HepG2 (cell line): ENCODE measurements around the gene AS3MT. TPM values are rescaled to one million over a fixed set of nuclear protein-coding genes. Genes with fewer than 3 reads are reported as not detected.
A peak's percentile ranks its signal among the peaks of the same experiment; 100 is the strongest.

ENCODE experiments used
- ATF1 ChIP-seq: IDR thresholded peaks from 2 replicates; pipeline ENCODE4 v1.6.1; 2016; ENCODE audit warnings: mild to moderate bottlenecking, control low read depth
- DNMT1 ChIP-seq: sonication (generic); formaldehyde crosslinking; IDR thresholded peaks from 2 replicates; pipeline ENCODE4 v1.5.1; 2020; ENCODE audit warnings: mild to moderate bottlenecking, missing genetic modification reagents
- KLF12 ChIP-seq: sonication (generic); formaldehyde crosslinking; IDR thresholded peaks from 2 replicates; pipeline ENCODE4 v1.4.0; 2020; ENCODE audit warnings: missing genetic modification reagents, borderline replicate concordance
- MZF1 ChIP-seq: sonication (generic); formaldehyde crosslinking; IDR thresholded peaks from 2 replicates; pipeline ENCODE4 v1.8.1; 2023; ENCODE audit warnings: mild to moderate bottlenecking, missing genetic modification reagents, borderline replicate concordance
- NCOA2 ChIP-seq: sonication (generic); formaldehyde crosslinking; IDR thresholded peaks from 2 replicates; pipeline ENCODE4 v1.8.0; 2022; ENCODE audit warnings: inconsistent platforms
- PHF5A ChIP-seq: IDR thresholded peaks from one replicate; pipeline ENCODE4 v1.6.1; 2018; ENCODE audit warnings: low read depth, missing genetic modification reagents; ENCODE audit not compliant: unreplicated experiment
- SOX13 ChIP-seq, 3 experiments: fragments of 450-650 bp in 1 of 3; sonication (generic) in 1 of 3; formaldehyde crosslinking in 1 of 3; IDR thresholded peaks in 2 of 3; conservative IDR thresholded peaks in 1 of 3; 2 replicates each; pipeline versions ENCODE4 v1.5.0 to v1.6.1; 2016 to 2020; ENCODE audit warnings: antibody characterized with exemption in 1 of 3, mild to moderate bottlenecking in 1 of 3, missing compliant biosample characterization in 1 of 3, missing genetic modification reagents in 1 of 3, moderate library complexity in 1 of 3
- TIGD3 ChIP-seq: sonication (generic); formaldehyde crosslinking; IDR thresholded peaks from 2 replicates; pipeline ENCODE4 v1.5.1; 2020; ENCODE audit warnings: mild to moderate bottlenecking, missing genetic modification reagents, borderline replicate concordance
- ZFY ChIP-seq: sonication (generic); formaldehyde crosslinking; IDR thresholded peaks from 2 replicates; pipeline ENCODE4 v1.4.0; 2020; ENCODE audit warnings: missing genetic modification reagents
- ZNF17 ChIP-seq: sonication (generic); formaldehyde crosslinking; IDR thresholded peaks from 2 replicates; pipeline ENCODE4 v1.5.0; 2020; ENCODE audit warnings: mild to moderate bottlenecking, missing genetic modification reagents
- ZNF230 ChIP-seq: sonication (generic); formaldehyde crosslinking; IDR thresholded peaks from 2 replicates; pipeline ENCODE4 v1.4.0; 2020; ENCODE audit warnings: mild to moderate bottlenecking, missing genetic modification reagents
- ZNF263 ChIP-seq: sonication (generic); formaldehyde crosslinking; IDR thresholded peaks from 2 replicates; pipeline ENCODE4 v1.4.0; 2020; ENCODE audit warnings: missing genetic modification reagents
- ZNF563 ChIP-seq: sonication (generic); formaldehyde crosslinking; IDR thresholded peaks from 2 replicates; pipeline ENCODE4 v1.8.0; 2022; ENCODE audit warnings: mild to moderate bottlenecking, moderate library complexity, missing genetic modification reagents
- ZNF589 ChIP-seq: sonication (generic); formaldehyde crosslinking; conservative IDR thresholded peaks from 2 replicates; pipeline ENCODE4 v1.8.0; 2022; ENCODE audit warnings: mild to moderate bottlenecking, moderate library complexity, missing genetic modification reagents
- ZNF615 ChIP-seq: sonication (generic); formaldehyde crosslinking; IDR thresholded peaks from 2 replicates; pipeline ENCODE4 v1.5.0; 2020; ENCODE audit warnings: mild to moderate bottlenecking, missing genetic modification reagents, borderline replicate concordance
- polyA plus RNA-seq, 8 experiments: library from polyadenylated mRNA; depleted of rRNA in 3 of 8; stranded (reverse) in 7 of 8; unstranded in 1 of 8; fragments of >200 nt; fragmentation: Illumina TruSeq in 4 of 8; extraction: Trizol in 4 of 8; gene quantifications; 2 replicates each; pipeline versions ENCODE4 v1.2.1 to v1.2.3, GENCODE V29; 2011 to 2016; ENCODE audit warnings: low read depth in 4 of 8, missing spikeins in 1 of 8, mixed read lengths in 1 of 8; ENCODE audit not compliant: insufficient read depth in 1 of 8
- total RNA-seq, 5 experiments: library from RNA; depleted of rRNA; stranded (reverse); fragments of >200 nt; fragmentation: Illumina TruSeq; extraction: Trizol; gene quantifications; 2 replicates each; pipeline ENCODE4 v1.2.3, GENCODE V29; 2016; ENCODE audit warnings: low read depth in 1 of 5
- TF ChIP-seq, protein P1 (sequence below): sonication (generic); formaldehyde crosslinking; IDR thresholded peaks from 2 replicates; pipeline ENCODE4 v1.4.0; 2020; ENCODE audit warnings: low read depth, missing genetic modification reagents
- TF ChIP-seq, protein P2 (sequence below): sonication (generic); formaldehyde crosslinking; IDR thresholded peaks from 2 replicates; pipeline ENCODE4 v1.5.1; 2020; ENCODE audit warnings: mild to moderate bottlenecking, moderate library complexity, missing genetic modification reagents
- TF ChIP-seq, protein P3 (sequence below): sonication (generic); formaldehyde crosslinking; IDR thresholded peaks from 2 replicates; pipeline ENCODE4 v1.4.0; 2020; ENCODE audit warnings: missing genetic modification reagents

The AS3MT gene
- total and polyA plus RNA-seq, 2 of the 13 experiments (the other 11 are each of a cell fraction or from before 2014, with no cell fraction given): 8.7 to 17.4 TPM

DNA sequence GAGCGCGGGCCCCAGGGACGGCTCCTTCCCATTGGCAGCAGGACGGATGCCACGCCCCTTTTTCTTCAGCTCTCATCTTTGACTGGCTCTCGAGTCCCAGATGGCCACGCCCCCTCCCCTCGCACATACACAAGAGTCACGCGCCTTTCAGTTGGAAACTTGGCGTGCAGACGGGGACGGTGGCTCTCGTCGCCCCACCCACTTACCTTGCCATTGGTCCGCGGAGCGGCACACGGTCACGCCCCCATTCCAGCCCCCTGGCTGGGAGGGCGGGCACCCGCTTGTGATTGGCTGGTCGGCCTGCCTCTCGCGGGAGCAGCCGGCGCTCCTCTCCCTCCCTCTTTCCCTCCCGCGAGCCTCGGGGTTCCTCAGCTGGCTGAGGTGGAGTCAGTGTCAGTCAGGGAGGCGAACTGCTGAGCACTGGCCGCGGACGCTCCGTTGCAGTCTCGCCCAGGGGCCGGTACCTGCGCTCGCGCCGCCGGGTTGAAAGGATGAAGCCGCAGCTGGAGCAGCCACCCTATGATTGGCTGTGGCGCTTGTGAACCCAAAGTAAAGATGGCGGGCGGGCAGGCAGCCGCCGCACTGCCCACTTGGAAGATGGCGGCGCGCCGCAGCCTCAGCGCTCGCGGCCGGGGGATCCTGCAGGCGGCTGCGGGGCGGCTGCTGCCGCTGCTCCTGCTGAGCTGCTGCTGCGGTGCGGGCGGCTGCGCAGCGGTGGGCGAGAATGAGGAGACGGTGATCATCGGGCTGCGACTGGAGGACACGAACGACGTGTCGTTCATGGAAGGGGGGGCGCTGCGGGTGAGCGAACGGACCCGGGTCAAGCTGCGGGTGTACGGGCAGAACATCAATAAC, 48.9 kb downstream of the AS3MT start, which contains the start of gene CNNM2 (continued):
- TF ChIP-seq, protein P1, sequence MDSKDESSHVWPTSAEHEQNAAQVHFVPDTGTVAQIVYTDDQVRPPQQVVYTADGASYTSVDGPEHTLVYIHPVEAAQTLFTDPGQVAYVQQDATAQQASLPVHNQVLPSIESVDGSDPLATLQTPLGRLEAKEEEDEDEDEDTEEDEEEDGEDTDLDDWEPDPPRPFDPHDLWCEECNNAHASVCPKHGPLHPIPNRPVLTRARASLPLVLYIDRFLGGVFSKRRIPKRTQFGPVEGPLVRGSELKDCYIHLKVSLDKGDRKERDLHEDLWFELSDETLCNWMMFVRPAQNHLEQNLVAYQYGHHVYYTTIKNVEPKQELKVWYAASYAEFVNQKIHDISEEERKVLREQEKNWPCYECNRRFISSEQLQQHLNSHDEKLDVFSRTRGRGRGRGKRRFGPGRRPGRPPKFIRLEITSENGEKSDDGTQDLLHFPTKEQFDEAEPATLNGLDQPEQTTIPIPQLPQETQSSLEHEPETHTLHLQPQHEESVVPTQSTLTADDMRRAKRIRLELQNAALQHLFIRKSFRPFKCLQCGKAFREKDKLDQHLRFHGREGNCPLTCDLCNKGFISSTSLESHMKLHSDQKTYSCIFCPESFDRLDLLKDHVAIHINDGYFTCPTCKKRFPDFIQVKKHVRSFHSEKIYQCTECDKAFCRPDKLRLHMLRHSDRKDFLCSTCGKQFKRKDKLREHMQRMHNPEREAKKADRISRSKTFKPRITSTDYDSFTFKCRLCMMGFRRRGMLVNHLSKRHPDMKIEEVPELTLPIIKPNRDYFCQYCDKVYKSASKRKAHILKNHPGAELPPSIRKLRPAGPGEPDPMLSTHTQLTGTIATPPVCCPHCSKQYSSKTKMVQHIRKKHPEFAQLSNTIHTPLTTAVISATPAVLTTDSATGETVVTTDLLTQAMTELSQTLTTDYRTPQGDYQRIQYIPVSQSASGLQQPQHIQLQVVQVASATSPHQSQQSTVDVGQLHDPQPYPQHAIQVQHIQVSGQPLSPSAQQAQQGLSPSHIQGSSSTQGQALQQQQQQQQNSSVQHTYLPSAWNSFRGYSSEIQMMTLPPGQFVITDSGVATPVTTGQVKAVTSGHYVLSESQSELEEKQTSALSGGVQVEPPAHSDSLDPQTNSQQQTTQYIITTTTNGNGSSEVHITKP (CRISPR knock-in tag): no peak
- TF ChIP-seq ZNF589: 0 out of 2 replicates have a peak, but pooled peaks have one; percentile 33
- no peak; the same call in 1 of the 2 replicates for TF ChIP-seq ATF1 (CRISPR knock-in tag)
- peak; percentile 56 for TF ChIP-seq ZFY (CRISPR knock-in tag)
- TF ChIP-seq, protein P2, sequence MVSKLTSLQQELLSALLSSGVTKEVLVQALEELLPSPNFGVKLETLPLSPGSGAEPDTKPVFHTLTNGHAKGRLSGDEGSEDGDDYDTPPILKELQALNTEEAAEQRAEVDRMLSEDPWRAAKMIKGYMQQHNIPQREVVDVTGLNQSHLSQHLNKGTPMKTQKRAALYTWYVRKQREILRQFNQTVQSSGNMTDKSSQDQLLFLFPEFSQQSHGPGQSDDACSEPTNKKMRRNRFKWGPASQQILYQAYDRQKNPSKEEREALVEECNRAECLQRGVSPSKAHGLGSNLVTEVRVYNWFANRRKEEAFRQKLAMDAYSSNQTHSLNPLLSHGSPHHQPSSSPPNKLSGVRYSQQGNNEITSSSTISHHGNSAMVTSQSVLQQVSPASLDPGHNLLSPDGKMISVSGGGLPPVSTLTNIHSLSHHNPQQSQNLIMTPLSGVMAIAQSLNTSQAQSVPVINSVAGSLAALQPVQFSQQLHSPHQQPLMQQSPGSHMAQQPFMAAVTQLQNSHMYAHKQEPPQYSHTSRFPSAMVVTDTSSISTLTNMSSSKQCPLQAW (CRISPR knock-in tag): peak; percentile 73
- no peak for TF ChIP-seq ZNF263 (CRISPR knock-in tag)
- TF ChIP-seq, protein P3, sequence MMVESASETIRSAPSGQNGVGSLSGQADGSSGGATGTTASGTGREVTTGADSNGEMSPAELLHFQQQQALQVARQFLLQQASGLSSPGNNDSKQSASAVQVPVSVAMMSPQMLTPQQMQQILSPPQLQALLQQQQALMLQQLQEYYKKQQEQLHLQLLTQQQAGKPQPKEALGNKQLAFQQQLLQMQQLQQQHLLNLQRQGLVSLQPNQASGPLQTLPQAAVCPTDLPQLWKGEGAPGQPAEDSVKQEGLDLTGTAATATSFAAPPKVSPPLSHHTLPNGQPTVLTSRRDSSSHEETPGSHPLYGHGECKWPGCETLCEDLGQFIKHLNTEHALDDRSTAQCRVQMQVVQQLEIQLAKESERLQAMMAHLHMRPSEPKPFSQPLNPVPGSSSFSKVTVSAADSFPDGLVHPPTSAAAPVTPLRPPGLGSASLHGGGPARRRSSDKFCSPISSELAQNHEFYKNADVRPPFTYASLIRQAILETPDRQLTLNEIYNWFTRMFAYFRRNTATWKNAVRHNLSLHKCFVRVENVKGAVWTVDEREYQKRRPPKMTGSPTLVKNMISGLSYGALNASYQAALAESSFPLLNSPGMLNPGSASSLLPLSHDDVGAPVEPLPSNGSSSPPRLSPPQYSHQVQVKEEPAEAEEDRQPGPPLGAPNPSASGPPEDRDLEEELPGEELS (CRISPR knock-in tag): peak; percentile 10; the same call in 1 of the 2 replicates
- TF ChIP-seq MZF1 (CRISPR knock-in tag): no peak
- no peak for TF ChIP-seq ZNF615 (CRISPR knock-in tag)
- TF ChIP-seq TIGD3 (CRISPR knock-in tag): no peak; the same call in 1 of the 2 replicates
- TF ChIP-seq NCOA2 (CRISPR knock-in tag): no peak
- 0 out of 2 replicates have a peak, but pooled peaks have one; percentile 69 for TF ChIP-seq KLF12 (CRISPR knock-in tag)
- no peak for TF ChIP-seq SOX13 (IDR thresholded peaks at IDR 0.05)
- no peak; a peak in 1 of 4 replicates for TF ChIP-seq SOX13 (CRISPR knock-in tag; conservative IDR thresholded peaks at IDR 0.05 in 1 of 2, IDR thresholded peaks at IDR 0.05 in 1 of 2)
- TF ChIP-seq PHF5A: no peak
- no peak for TF ChIP-seq DNMT1 (CRISPR knock-in tag)
- TF ChIP-seq ZNF563 (CRISPR knock-in tag): peak; percentile 52; the same call in 1 of the 2 replicates
- TF ChIP-seq ZNF230 (CRISPR knock-in tag): no peak; the same call in 1 of the 2 replicates
- TF ChIP-seq ZNF17: no peak
